GM10266 (cell line): ENCODE measurements around the gene C5.

Source experiments
- DNase-seq: peaks from one replicate; pipeline ENCODE4 v3.0.0; 2012; ENCODE audit errors: extremely low spot score
- TF ChIP-seq, protein P1 (sequence below): IDR thresholded peaks from 2 replicates; pipeline ENCODE4 v1.5.1; 2012; ENCODE audit warnings: mild to moderate bottlenecking, low read depth; ENCODE audit not compliant: control insufficient read depth, insufficient read depth; ENCODE audit errors: missing control alignments

C5 gene

DNA sequence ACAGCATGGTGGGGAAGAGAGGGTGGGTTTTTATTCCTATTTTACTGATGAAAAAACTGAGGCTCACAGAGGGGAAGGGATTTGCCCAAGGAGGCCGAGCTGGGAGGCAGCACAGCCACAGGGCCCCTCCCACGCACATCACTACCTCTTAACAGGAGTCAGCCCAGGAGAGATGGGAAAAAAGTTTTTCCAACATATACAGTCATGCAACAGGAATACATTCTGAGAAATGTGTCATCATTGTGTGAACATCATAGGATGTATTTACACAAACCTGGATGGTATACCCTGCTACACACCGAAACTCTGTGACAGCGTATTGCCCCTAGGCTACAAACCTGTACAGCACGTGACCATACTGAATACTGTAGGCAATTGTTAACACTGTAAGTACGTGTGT lies 135.1 kb downstream of the C5 start:
- TF ChIP-seq, protein P1, sequence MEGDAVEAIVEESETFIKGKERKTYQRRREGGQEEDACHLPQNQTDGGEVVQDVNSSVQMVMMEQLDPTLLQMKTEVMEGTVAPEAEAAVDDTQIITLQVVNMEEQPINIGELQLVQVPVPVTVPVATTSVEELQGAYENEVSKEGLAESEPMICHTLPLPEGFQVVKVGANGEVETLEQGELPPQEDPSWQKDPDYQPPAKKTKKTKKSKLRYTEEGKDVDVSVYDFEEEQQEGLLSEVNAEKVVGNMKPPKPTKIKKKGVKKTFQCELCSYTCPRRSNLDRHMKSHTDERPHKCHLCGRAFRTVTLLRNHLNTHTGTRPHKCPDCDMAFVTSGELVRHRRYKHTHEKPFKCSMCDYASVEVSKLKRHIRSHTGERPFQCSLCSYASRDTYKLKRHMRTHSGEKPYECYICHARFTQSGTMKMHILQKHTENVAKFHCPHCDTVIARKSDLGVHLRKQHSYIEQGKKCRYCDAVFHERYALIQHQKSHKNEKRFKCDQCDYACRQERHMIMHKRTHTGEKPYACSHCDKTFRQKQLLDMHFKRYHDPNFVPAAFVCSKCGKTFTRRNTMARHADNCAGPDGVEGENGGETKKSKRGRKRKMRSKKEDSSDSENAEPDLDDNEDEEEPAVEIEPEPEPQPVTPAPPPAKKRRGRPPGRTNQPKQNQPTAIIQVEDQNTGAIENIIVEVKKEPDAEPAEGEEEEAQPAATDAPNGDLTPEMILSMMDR, result no peak
- DNase-seq, result no peak

DNA sequence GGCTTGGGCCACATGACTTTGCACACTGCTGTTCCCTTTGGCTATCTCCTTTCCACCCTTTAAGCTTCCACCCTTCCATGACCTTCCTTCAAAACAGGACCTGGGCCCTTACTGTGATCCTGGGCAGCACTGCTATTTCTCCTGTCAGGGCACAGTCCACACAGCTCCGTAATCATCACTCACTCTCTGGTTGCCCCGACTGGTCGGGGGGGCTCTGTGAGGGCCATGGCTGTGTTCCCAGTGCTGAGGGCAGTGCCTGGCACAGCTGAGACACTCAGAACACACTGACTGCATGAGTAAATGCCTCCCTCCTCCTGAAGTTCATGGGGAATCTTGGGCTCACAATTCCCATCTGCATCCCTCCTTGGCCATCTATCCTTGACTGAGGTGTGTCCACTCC lies 135.7 kb downstream of the C5 start:
- DNase-seq, result no peak
- TF ChIP-seq, protein P1, result no peak

DNA sequence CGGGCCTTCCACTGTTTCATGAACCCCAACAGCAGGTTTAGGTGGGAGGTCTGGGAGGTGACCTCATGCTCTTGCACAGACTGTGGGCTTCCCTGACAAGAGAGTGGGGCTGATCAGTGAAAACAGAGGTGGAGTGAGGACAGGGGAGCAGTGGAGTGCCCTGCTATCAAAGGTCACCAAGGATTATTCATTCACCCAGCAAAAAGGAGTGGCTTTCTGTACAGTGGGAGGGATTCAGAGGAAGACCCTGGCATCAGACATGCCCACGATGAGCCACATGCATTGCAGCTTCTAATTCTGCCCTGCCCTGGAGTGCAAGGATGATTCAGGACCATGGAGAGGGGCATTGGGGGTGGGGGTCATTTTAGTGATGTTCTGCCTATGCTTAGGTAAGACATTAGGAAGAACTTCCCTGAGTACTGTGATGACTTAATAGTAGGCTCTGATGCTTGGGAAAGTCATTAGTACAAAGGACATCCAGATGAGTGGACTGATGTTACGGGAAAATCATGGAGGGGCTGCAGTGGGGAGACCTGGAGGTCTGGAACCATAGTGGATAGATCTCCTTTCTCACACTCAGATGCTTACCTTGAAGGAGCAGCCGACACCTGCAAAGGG lies 136.3 kb downstream of the C5 start:
- DNase-seq, result no peak
- TF ChIP-seq, protein P1, result no peak

DNA sequence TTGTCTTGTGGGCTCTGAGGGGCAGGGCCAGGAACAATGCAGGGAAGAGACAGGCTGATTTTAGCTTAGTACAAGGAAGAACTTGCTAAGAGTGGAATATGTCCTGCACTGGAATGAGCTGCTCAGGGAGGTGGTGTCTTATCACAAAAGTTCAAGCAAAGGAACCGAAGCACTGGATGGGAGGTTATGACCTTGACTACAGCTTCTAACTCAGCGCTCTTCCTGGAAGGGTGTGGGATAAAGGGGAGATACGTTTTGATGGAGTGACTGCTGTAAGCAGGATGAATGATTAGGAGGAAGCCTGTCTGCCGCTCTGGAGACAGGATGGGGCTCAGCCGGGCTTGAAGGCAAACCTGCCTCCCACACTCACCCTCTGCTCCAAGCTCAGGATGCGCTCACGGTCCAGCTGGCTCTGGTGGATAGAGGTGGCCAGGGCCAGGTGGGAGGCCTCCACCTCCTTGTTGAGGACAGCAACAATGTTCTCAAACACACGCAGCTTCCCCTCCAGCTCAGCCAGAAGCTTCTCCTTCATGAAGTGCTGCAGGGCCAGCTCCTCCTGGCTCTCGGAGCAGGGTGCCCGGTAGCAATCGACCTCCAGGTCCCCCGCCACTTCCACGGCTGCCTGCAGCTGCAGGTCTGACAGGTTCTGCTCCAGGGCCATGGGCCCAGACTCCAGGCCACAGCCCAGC lies 137.0 kb downstream of the C5 start:
- DNase-seq, result no peak
- TF ChIP-seq, protein P1, result no peak

DNA sequence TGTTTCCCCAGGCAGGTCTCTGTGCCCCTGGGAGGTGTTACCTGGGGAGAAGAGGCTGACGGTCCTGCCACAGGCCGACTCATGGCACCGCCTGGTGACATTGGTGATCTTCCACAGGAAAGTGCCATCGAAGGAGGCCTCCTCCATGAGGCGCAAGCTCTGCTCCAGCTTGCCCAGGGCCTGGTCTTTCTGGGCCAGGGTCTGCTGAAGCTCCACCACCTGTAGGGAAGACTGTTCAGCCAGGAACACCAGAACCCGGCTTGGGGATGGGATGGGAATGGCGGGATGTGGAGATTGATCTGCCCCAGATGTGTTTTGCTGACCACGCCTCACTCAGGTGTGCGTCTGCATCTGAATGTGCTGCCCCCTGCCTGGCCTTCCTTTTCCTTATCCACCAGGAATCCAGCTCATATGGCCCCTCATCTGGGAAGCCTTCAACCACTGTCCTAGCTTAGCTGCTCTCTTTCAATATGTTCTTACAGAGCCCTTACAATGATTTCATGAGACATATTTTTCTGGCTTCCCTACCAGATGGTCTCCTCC lies 138.7 kb downstream of the C5 start:
- TF ChIP-seq, protein P1, result no peak
- no peak for DNase-seq

DNA sequence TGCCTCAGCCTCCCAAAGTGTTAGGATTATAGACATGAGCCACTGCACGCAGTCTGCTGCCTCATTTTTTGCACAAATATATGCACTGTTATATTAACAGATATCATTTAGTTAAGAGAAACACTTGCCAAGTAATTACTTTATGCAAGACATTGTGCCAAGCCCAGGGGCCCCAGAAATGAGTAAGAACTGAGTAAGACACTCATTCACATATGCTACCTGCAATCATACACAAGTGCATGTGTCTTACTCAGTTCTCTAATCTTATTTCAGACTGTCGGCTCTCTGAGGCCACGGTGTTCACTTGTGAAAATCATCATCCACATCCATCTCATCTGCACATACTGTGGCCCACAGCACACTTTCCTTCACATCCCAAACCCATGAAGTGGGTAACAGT lies 139.4 kb downstream of the C5 start:
- TF ChIP-seq, protein P1, result no peak
- no peak for DNase-seq

DNA sequence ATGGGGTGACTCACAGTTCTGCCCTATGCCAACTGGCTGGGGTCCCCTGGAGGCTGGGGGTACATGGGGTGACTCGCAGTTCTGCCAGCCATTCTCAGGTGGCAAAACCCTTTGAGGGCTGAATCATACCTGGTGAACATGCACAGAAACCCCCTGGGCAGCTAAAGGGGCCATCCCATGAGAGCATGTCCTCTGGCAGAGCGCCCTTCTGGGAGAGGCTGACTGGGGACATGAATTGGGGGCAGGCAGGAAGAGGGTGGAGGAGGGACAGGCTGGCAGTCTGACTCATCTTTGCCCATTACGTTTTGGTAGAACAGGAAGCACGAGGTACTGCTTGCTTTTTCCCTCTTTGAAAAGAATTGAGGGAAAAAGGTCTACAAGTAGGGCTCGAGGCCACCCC lies 140.2 kb downstream of the C5 start:
- DNase-seq, result no peak
- TF ChIP-seq, protein P1, result no peak
